Neural progenitor cell (in vitro differentiated cells): ENCODE measurements around the gene UBL4B. TPM values are rescaled to one million over a fixed set of nuclear protein-coding genes. Genes with fewer than 3 reads are reported as not detected.

Experiments
- DNase-seq: peaks from one replicate; pipeline ENCODE4 v3.0.0-alpha.2; 2016; ENCODE audit warnings: low spot score
- H2AFZ ChIP-seq: fragments of 200-600 bp; sonication (generic); replicated peaks from 2 replicates; pipeline ENCODE4 v1.6.1; 2016; ENCODE audit warnings: antibody characterized with exemption
- H3F3A ChIP-seq: fragments of 200-600 bp; sonication (generic); 2 replicates; pipeline ENCODE4 v1.6.1; 2016; ENCODE audit warnings: antibody characterized with exemption, low read depth
- H3K27ac ChIP-seq: fragments of 200-600 bp; sonication (generic); 2 replicates; pipeline ENCODE4 v1.5.1; 2016; ENCODE audit warnings: mild to moderate bottlenecking
- H3K27me3 ChIP-seq: fragments of 200-600 bp; sonication (generic); 2 replicates; pipeline ENCODE4 v1.6.1; 2016; ENCODE audit warnings: mild to moderate bottlenecking, moderate library complexity
- H3K36me3 ChIP-seq: fragments of 200-600 bp; sonication (generic); 2 replicates; pipeline ENCODE4 v1.5.1; 2016
- H3K4me1 ChIP-seq: fragments of 200-600 bp; sonication (generic); 2 replicates; pipeline ENCODE4 v1.6.1; 2016; ENCODE audit warnings: mixed run types
- H3K4me2 ChIP-seq: fragments of 200-600 bp; sonication (generic); 2 replicates; pipeline ENCODE4 v1.6.1; 2016
- H3K4me3 ChIP-seq: fragments of 200-600 bp; sonication (generic); 2 replicates; pipeline ENCODE4 v1.5.1; 2016
- H3K79me2 ChIP-seq: fragments of 200-600 bp; sonication (generic); 2 replicates; pipeline ENCODE4 v1.6.1; 2016; ENCODE audit warnings: low read depth
- H3K9ac ChIP-seq: fragments of 200-600 bp; sonication (generic); 2 replicates; pipeline ENCODE4 v1.6.1; 2016
- H3K9me3 ChIP-seq: fragments of 200-600 bp; sonication (generic); 2 replicates; pipeline ENCODE4 v1.5.1; 2016; ENCODE audit warnings: low read depth
- H4K20me1 ChIP-seq: fragments of 200-600 bp; sonication (generic); 2 replicates; pipeline ENCODE4 v1.6.1; 2016; ENCODE audit warnings: low read depth
- H3K27ac Mint-ChIP-seq: 3 replicates; pipeline ENCODE4 v1.8.0; 2021; ENCODE audit warnings: mixed read lengths
- H3K27me3 Mint-ChIP-seq: 2 replicates; pipeline ENCODE4 v1.8.0; 2022; ENCODE audit warnings: low read depth, mild to moderate bottlenecking, inconsistent platforms, moderate library complexity, mixed read lengths; ENCODE audit not compliant: insufficient read depth
- H3K36me3 Mint-ChIP-seq: 3 replicates; pipeline ENCODE4 v1.8.0; 2021; ENCODE audit warnings: mixed read lengths
- H3K4me1 Mint-ChIP-seq: 3 replicates; pipeline ENCODE4 v1.8.0; 2021; ENCODE audit warnings: mixed read lengths
- H3K4me3 Mint-ChIP-seq: 3 replicates; pipeline ENCODE4 v1.8.0; 2021; ENCODE audit warnings: mild to moderate bottlenecking, moderate library complexity, mixed read lengths
- H3K9me3 Mint-ChIP-seq: 3 replicates; pipeline ENCODE4 v1.8.0; 2020; ENCODE audit warnings: mixed read lengths
- EZH2 ChIP-seq: fragments of 200-600 bp; sonication (generic); IDR thresholded peaks from 2 replicates; pipeline ENCODE4 v1.6.1; 2017; ENCODE audit warnings: antibody characterized with exemption, mild to moderate bottlenecking, moderate library complexity
- EZH2phosphoT487 ChIP-seq: fragments of 200-600 bp; sonication (generic); IDR thresholded peaks from 2 replicates; pipeline ENCODE4 v1.6.1; 2017; ENCODE audit warnings: antibody characterized with exemption
- total RNA-seq: library from RNA; depleted of rRNA; stranded (reverse); fragments of >200 nt; gene quantifications from 2 replicates; pipeline ENCODE4 v1.2.3, GENCODE V29; 2015; ENCODE audit warnings: low replicate concordance
- TF ChIP-seq, protein P1 (sequence below): fragments of 200-600 bp; sonication (generic); IDR thresholded peaks from 2 replicates; pipeline ENCODE4 v1.5.1; 2017; ENCODE audit warnings: antibody characterized with exemption, mild to moderate bottlenecking

Gene UBL4B
- total RNA-seq, 1 donor from 2014 or later, result not detected

DNA sequence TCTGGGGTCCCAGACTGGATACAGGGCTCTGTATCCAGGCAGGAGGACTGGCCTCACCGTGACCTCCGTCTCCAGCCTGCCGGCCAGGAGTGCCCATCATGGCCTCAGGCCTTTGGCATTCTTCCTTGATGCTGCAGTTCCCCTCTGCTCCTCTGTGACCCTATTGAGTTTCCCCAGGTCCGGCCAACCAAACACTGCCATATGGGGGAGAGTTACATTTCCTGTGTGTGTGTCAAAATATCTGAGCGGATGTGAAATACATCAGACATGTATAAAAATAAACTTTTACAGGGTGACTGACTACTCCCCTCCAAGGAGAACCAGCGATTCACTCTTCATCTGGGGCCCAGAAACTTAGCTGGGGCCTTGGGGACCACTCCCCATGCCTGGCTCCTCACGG is 10.2 kb upstream of the UBL4B start:
- H3K9me3 Mint-ChIP-seq, result no peaks in the 10 kb centered on the region
- H3K4me1 Mint-ChIP-seq, result peaks cover 5% of the 10 kb centered on the region
- no peak overlapping the region for H3K27ac Mint-ChIP-seq
- H3K4me3 Mint-ChIP-seq, result no peak overlapping the region
- no peak overlapping the region for H3K4me2 ChIP-seq
- H3K27ac ChIP-seq, result no peak overlapping the region
- peaks cover 9% of the 10 kb centered on the region for H3K27me3 Mint-ChIP-seq
- H3K27me3 ChIP-seq, result no peaks in the 10 kb centered on the region
- TF ChIP-seq EZH2 (no peak), EZH2phosphoT487 (no peak)
- TF ChIP-seq, protein P1, sequence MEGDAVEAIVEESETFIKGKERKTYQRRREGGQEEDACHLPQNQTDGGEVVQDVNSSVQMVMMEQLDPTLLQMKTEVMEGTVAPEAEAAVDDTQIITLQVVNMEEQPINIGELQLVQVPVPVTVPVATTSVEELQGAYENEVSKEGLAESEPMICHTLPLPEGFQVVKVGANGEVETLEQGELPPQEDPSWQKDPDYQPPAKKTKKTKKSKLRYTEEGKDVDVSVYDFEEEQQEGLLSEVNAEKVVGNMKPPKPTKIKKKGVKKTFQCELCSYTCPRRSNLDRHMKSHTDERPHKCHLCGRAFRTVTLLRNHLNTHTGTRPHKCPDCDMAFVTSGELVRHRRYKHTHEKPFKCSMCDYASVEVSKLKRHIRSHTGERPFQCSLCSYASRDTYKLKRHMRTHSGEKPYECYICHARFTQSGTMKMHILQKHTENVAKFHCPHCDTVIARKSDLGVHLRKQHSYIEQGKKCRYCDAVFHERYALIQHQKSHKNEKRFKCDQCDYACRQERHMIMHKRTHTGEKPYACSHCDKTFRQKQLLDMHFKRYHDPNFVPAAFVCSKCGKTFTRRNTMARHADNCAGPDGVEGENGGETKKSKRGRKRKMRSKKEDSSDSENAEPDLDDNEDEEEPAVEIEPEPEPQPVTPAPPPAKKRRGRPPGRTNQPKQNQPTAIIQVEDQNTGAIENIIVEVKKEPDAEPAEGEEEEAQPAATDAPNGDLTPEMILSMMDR, result no peak
- H3K4me1 ChIP-seq, result no peaks in the 10 kb centered on the region
- no peaks in the 10 kb centered on the region for H3K79me2 ChIP-seq
- no peaks in the 10 kb centered on the region for H3F3A ChIP-seq
- H3K4me3 ChIP-seq, result no peak overlapping the region
- no peak overlapping the region for H3K9ac ChIP-seq
- no peaks in the 10 kb centered on the region for H3K9me3 ChIP-seq
- DNase-seq, result no peak
- no peaks in the 10 kb centered on the region for H3K36me3 Mint-ChIP-seq
- H2AFZ ChIP-seq, result no peak overlapping the region
- H4K20me1 ChIP-seq, result no peaks in the 10 kb centered on the region
- no peaks in the 10 kb centered on the region for H3K36me3 ChIP-seq

DNA sequence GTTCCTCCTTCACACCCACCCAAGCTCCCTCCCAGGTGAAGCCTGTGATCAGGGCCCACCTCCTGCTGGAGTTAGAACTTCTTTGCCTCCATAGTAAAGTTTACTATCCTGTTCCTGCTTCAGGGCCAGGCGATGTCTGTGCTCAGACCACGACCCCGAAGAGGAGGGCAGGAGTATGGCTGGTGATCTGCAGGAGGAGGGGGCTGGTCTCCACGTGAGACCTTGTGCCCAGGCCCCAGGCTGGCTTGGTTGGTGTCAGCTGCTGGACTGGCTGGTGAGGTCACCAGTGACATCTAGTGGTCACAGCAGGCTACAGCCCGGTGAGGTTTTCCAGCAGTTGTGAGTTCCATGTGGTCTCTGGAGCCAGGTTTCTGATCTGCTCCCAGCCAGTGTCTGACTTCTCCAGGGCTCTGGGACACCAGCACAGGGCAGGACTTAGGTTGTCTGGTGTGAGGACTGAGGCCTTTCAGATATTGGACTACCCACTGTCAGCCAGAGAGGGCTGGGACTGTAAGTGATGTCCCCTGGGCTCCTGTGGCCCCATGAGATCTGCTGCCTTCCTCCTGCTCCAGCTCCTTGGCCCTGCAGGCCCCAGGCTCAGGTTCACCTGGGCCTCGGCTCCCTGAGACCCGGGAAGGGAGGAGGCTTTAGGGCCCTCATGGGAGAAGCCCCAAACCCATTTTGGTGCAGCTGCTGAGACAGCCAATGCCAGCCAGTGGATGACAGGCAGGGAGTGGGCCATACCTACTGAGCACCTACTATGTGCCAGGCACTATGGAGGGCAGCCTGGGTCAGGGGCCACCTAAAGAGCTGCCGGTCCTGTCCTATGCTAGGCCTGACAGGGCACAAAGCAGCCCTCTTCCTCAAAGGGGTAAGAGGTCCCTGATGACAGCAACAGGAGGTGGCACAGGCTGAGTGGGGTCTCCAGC is 6.0 kb upstream of the UBL4B start:
- no peak overlapping the region for H3K27ac Mint-ChIP-seq
- peak overlapping the region; percentile 69 for H2AFZ ChIP-seq

DNA sequence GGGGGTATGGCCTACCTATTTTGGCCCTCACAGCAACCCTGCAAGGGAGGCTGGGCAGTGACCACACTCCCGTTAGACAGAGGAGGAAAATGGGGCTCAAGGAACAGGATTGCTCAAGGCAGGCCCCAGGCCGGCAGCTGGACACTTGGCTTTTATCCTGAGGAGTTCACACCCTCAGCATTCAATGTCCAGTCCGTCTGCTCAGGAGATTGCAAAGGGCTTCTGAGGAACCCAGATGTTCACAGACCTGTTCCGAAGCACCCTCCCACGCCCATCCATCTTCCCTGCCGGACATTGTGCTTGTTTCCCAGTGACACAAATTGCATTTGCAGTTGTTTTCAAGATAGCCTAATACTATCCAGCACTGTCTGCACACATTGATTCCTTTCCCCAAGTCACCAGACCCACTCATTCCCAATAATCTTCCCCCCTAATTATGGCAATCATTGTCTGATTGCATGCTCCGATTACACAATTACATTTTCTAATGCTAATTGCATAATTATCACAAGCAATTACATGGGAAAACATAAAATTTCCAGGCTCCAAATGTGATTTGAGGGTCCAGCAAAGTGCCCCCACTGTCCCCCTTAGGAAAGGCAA is 4.3 kb upstream of the UBL4B start:
- Histone ChIP-seq H3K4me2 (no peak overlapping the region), H3K9me3 (no peaks in the 10 kb centered on the region), H3K27me3 (no peaks in the 10 kb centered on the region), H3K4me3 (no peak overlapping the region), H3K4me1 (no peaks in the 10 kb centered on the region), H3F3A (no peaks in the 10 kb centered on the region), H4K20me1 (no peaks in the 10 kb centered on the region), H3K9ac (no peak overlapping the region), H3K36me3 (no peaks in the 10 kb centered on the region), H3K79me2 (no peaks in the 10 kb centered on the region), H2AFZ (no peak overlapping the region), H3K27ac (no peak overlapping the region)
- TF ChIP-seq EZH2phosphoT487, result no peak
- Mint-ChIP-seq H3K4me1 (no peaks in the 10 kb centered on the region), H3K9me3 (no peaks in the 10 kb centered on the region), H3K36me3 (no peaks in the 10 kb centered on the region), H3K27ac (no peak overlapping the region), H3K4me3 (no peak overlapping the region), H3K27me3 (peaks cover 7% of the 10 kb centered on the region)
- no peak for DNase-seq

More for the DNA sequence above, 6.0 kb upstream of the UBL4B start:
- Histone ChIP-seq H4K20me1 (no peaks in the 10 kb centered on the region), H3F3A (no peaks in the 10 kb centered on the region), H3K79me2 (no peaks in the 10 kb centered on the region), H3K9me3 (no peaks in the 10 kb centered on the region), H3K27me3 (no peaks in the 10 kb centered on the region), H3K27ac (no peak overlapping the region), H3K36me3 (no peaks in the 10 kb centered on the region), H3K4me3 (no peak overlapping the region), H3K4me1 (no peaks in the 10 kb centered on the region), H3K9ac (no peak overlapping the region), H3K4me2 (no peak overlapping the region)
- Mint-ChIP-seq H3K4me1 (no peaks in the 10 kb centered on the region), H3K9me3 (no peaks in the 10 kb centered on the region), H3K4me3 (no peak overlapping the region), H3K27me3 (peaks cover 8% of the 10 kb centered on the region), H3K36me3 (no peaks in the 10 kb centered on the region)
- peak; percentile 82 for DNase-seq
- TF ChIP-seq, protein P1, result peak; percentile 88
- no peak for TF ChIP-seq EZH2
- no peak for TF ChIP-seq EZH2phosphoT487
